Measurements from ENCODE around the gene TNFRSF12A. TPM values are rescaled to one million over a fixed set of nuclear protein-coding genes. Genes with fewer than 3 reads are reported as not detected.

TNFRSF12A gene
- total and polyA plus RNA-seq, 2 of the 4 experiments (the other 2 are of a cell fraction), result 103 to 304 TPM

DNA sequence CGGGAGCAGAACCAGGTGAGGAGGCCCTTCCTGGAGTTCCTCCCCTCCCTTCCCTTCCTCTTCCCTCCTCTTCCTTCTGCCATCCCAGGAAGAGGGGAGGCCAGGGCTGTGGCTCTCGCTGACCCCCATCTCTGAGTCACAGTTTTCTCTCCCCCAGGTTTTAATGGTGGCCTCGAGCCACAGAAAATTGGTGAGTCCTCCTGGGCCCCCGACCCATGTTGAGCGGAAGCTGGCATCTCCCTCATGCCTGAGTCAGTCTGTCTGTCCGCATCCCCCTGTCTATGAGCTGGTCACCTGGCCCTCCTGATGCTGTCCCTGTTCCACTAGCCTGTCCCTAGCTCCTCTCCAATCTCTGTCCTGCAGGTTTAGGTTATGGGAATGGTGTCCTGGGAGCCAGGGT, 20.2 kb upstream of the TNFRSF12A start:
- Histone ChIP-seq H4K8ac (ENCODE audit: low read depth in 2 of 2, low read length in 2 of 2) (no peak overlapping the region), H2BK120ac (ENCODE audit: low read depth, low read length) (no peak overlapping the region), H3K4me2 (ENCODE audit: low read depth, low read length) (no peak overlapping the region), H3K23ac (ENCODE audit: low read depth, low read length) (no peak overlapping the region), H3K27ac (ENCODE audit: insufficient read depth, low read length) (no peak overlapping the region), H3K27me3 (ENCODE audit: control insufficient read depth, insufficient read depth, low read length) (peaks cover 52% of the 10 kb centered on the region), H2AK9ac (replicated peaks; ENCODE audit: low read depth, low read length, poor library complexity) (no peak overlapping the region), H3K4ac (ENCODE audit: low read depth, low read length) (no peak overlapping the region), H3K9me1 (ENCODE audit: insufficient read depth, low read length) (no peaks in the 10 kb centered on the region), H2BK5ac (ENCODE audit: low read depth, low read length, poor library complexity, severe bottlenecking) (no peak overlapping the region), H3K56ac (ENCODE audit: extremely low read depth, insufficient read depth, low read length) (no peak overlapping the region), H3K18ac (ENCODE audit: low read depth, low read length) (no peak overlapping the region), H3K9ac (ENCODE audit: low read depth, low read length) (no peak overlapping the region), H2AK5ac (ENCODE audit: low read depth, low read length) (no peak overlapping the region), H4K5ac (ENCODE audit: low read depth, low read length) (no peak overlapping the region), H3K79me1 (ENCODE audit: low read depth in 1 of 2, low read length in 2 of 2) (no peaks in the 10 kb centered on the region), H3K4me3 (ENCODE audit: insufficient read depth, low read depth, low read length) (no peak overlapping the region), H2BK20ac (ENCODE audit: low read depth, low read length) (no peak overlapping the region), H3K9me3 (ENCODE audit: control insufficient read depth, insufficient read depth, low read length) (no peaks in the 10 kb centered on the region), H4K91ac (ENCODE audit: insufficient read depth, low read depth, low read length) (no peak overlapping the region), H2BK15ac (ENCODE audit: low read depth, low read length) (no peak overlapping the region), H3K14ac (replicated peaks; ENCODE audit: low read depth, low read length) (no peak overlapping the region), H2AFZ (replicated peaks; ENCODE audit: low read length, poor library complexity) (no peak overlapping the region), H4K20me1 (ENCODE audit: insufficient read depth, low read length) (no peaks in the 10 kb centered on the region), H3K36me3 (ENCODE audit: control insufficient read depth, insufficient read depth, low read length) (no peaks in the 10 kb centered on the region), H3K4me1 (ENCODE audit: control insufficient read depth, insufficient read depth, low read length) (no peaks in the 10 kb centered on the region)
- ChIA-PET CTCF (no interaction called here), POLR2A (ENCODE audit: unreplicated experiment) (no interaction called here)
- dilution Hi-C loops (cut with HindIII; ENCODE audit: low sequenced_read_pairs, unreplicated experiment) (no loop called here), intact Hi-C loops (cut with micrococcal nuclease) (no loop called here), in situ Hi-C loops (cut with MboI; ENCODE audit: low sequenced_read_pairs) (no loop called here)
- TF ChIP-seq CTCF (conservative IDR thresholded peaks at IDR 0.05; ENCODE audit: low read depth, low read length), result no peak
- TF ChIP-seq BHLHE40 (IDR thresholded peaks at IDR 0.05; ENCODE audit: low read depth, low read length), result no peak
- TF ChIP-seq SMC3 (IDR thresholded peaks at IDR 0.05; ENCODE audit: low read depth, low read length), result no peak
- TF ChIP-seq POLR2A (IDR thresholded peaks at IDR 0.05; ENCODE audit: low read depth, low read length), result no peak
- no TSS peak for BruUV-seq (replicated peaks)
- 100% methylated on average over 1 of the region's 6 CpGs; no CpG with 5 or more reads in 1 of the 2 experiments for WGBS, 2 experiments (ENCODE audit: extremely low coverage in 2 of 2, insufficient read length in 1 of 2)
- ATAC-seq (ENCODE audit: low read depth) (no peak), DNase-seq (no peak)

Measured in IMR-90 (cell line).